HG02870 (cell line): ENCODE results near the gene RSPH3.

ENCODE experiments used
- ATAC-seq: cut with Tn5 transposase; IDR thresholded peaks from one replicate; pipeline ENCODE4 v1.9.1; 2021; ENCODE audit warnings: mild to moderate bottlenecking, moderate library complexity; ENCODE audit not compliant: unreplicated experiment

The RSPH3 gene

GRCh38 chr6:158938220-158938619 lies 61.8 kb downstream of the RSPH3 start:
- no peak for ATAC-seq

DNA sequence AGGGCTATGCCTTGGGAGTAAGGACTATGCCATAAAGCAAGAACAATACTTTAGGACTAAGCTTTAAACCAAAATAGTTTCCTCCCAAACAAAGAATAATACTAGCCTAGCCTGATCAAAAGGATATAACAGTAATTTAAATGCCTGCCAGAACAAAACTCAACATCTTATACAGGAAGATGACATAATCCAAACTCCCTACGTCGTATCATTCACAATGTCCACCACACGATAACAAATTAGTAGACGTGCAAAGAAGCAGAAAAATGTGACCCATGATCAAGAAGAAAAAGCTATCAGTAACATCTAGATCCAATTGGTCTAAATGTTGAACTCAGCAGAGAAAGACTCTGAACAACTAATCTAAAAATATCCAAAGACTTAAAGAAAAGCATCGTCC lies 65.8 kb downstream of the RSPH3 start:
- ATAC-seq = no peak

- no peak for ATAC-seq
Measured at GRCh38 chr6:158933079-158933595, 66.9 kb downstream of the RSPH3 start.

- no peak for ATAC-seq
Measured at GRCh38 chr6:158928068-158928467, 71.9 kb downstream of the RSPH3 start.

GRCh38 chr6:158926414-158926813 lies 73.6 kb downstream of the RSPH3 start:
- no peak for ATAC-seq

DNA sequence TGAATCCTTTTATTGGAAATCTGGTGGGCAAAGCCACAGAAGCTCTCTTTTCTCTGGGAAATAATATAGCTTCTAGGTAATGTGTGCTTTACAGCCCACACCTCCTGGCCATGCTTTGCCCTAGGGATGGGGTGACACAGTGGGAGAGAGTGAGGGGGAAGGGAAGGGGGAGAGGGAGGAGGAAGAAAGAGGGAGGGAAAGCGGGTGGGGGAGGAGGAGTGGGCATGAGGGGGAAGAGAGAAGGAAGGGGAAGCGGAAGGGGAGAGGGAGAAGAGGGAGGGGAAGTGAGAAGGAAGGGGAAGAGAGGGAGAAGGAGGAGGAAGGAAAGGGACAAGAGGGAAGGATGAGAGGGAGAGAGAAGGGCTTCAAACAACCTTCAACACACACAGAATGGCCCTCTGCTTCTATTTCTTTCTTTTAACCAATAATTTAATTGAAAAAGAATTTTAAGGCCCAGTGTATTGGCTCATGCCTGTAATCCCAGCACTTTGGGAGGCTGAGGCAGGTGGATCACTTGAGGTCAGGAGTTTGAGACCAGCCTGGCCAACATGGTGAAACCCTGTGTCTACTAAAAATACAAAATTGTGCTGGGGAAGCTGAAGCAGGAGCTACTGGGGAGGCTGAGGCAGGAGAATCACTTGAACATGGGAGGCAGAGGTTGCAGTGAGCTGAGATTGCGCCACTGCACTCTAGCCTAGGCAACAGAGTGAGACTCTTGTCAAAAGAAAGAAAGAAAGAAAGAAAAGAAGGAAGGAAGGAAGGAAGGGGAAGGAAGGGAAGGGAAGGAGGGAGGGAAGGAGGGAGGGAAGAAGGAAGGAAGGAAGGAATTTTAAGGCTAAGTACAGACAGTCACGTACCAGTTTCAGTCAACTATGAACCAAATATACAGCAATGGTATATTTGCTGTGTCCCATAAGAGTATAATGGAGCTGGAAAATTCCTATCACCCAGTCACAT lies 75.2 kb downstream of the RSPH3 start:
- ATAC-seq = no peak

DNA sequence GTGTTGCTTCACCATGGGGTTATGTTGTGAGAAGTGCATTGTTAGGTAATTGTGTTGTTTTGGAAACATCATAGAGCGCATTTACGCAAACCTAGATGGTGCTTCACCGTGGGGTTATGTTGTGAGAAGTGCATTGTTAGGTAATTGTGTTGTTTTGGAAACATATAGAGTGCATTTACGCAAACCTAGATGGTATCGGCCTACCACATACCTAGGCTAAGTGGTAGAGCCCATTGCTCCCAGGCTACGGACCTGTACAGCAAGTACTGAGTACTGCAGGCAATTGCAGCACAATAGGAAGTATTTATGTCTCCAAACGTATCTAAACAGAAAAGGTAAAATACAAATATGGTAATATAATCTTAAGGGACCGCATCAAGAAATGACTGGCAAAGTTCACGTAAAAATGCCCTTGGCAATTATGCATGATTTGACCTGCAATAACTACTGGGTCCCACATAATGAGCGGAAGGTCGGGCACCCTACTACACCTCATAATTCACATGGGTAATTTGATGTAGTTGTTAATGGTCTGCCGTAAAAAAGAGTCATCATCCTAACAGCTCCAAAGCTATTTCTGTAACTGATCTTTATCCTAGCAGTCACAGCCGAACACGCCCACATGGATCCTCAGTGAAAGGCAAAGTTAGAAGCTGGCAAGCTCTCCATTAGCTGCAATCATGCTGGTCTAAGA lies 76.0 kb downstream of the RSPH3 start:
- no peak for ATAC-seq
